ENCODE measurements around the gene DNAJC6.
"Not testable (repeated sequence)": the region's sequence is repeated elsewhere in the genome, so short reads cannot be mapped to it uniquely, and the experiment has no call there.

Gene DNAJC6

GRCh38 chr1:65355031-65355712 lies 45.8 kb downstream of the DNAJC6 start:
- in situ Hi-C loops (cut with HindIII; ENCODE audit: low sequenced_read_pairs), result no loop called here

- in situ Hi-C loops (cut with HindIII; ENCODE audit: low sequenced_read_pairs), result no loop called here
Observed at GRCh38 chr1:65357291-65357960, 48.1 kb downstream of the DNAJC6 start.

GRCh38 chr1:65359888-65360287 lies 50.5 kb downstream of the DNAJC6 start:
- in situ Hi-C loops (cut with HindIII; ENCODE audit: low sequenced_read_pairs), result no loop called here

GRCh38 chr1:65360648-65361047 lies 51.3 kb downstream of the DNAJC6 start:
- in situ Hi-C loops (cut with HindIII; ENCODE audit: low sequenced_read_pairs), result no loop called here

- in situ Hi-C loops (cut with HindIII; ENCODE audit: low sequenced_read_pairs), result no loop called here
Observed at GRCh38 chr1:65362545-65362944, 53.2 kb downstream of the DNAJC6 start.

- in situ Hi-C loops (cut with HindIII; ENCODE audit: low sequenced_read_pairs), result no loop called here
Observed at GRCh38 chr1:65363484-65363883, 54.1 kb downstream of the DNAJC6 start.

- in situ Hi-C loops (cut with HindIII; ENCODE audit: low sequenced_read_pairs), result no loop called here
Observed at GRCh38 chr1:65368403-65368802, 59.1 kb downstream of the DNAJC6 start.

- in situ Hi-C loops (cut with HindIII; ENCODE audit: low sequenced_read_pairs), result no loop called here
Observed at GRCh38 chr1:65371544-65371943, 62.2 kb downstream of the DNAJC6 start.

GRCh38 chr1:65372557-65372956 lies 63.2 kb downstream of the DNAJC6 start:
- in situ Hi-C loops (cut with HindIII; ENCODE audit: low sequenced_read_pairs), result no loop called here

- in situ Hi-C loops (cut with HindIII; ENCODE audit: low sequenced_read_pairs), result no loop called here
Observed at GRCh38 chr1:65377496-65378246, 68.3 kb downstream of the DNAJC6 start.

GRCh38 chr1:65378247-65378946 lies 69.1 kb downstream of the DNAJC6 start:
- in situ Hi-C loops (cut with HindIII; ENCODE audit: low sequenced_read_pairs), result no loop called here

- in situ Hi-C loops (cut with HindIII; ENCODE audit: low sequenced_read_pairs), result not testable (repeated sequence)
Observed at GRCh38 chr1:65384426-65384825, 75.1 kb downstream of the DNAJC6 start.

GRCh38 chr1:65386439-65386838 lies 77.1 kb downstream of the DNAJC6 start:
- in situ Hi-C loops (cut with HindIII; ENCODE audit: low sequenced_read_pairs), result no loop called here

GRCh38 chr1:65387821-65388220 lies 78.5 kb downstream of the DNAJC6 start:
- in situ Hi-C loops (cut with HindIII; ENCODE audit: low sequenced_read_pairs), result no loop called here

GRCh38 chr1:65388908-65389695 lies 79.8 kb downstream of the DNAJC6 start:
- in situ Hi-C loops (cut with HindIII; ENCODE audit: low sequenced_read_pairs), result no loop called here

- in situ Hi-C loops (cut with HindIII; ENCODE audit: low sequenced_read_pairs), result no loop called here
Observed at GRCh38 chr1:65392497-65392896, 83.2 kb downstream of the DNAJC6 start.

- in situ Hi-C loops (cut with HindIII; ENCODE audit: low sequenced_read_pairs), result no loop called here
Observed at GRCh38 chr1:65393347-65393746, 84.0 kb downstream of the DNAJC6 start.

- in situ Hi-C loops (cut with HindIII; ENCODE audit: low sequenced_read_pairs), result no loop called here
Observed at GRCh38 chr1:65393928-65394327, 84.6 kb downstream of the DNAJC6 start.

GRCh38 chr1:65395887-65396612 lies 86.7 kb downstream of the DNAJC6 start:
- in situ Hi-C loops (cut with HindIII; ENCODE audit: low sequenced_read_pairs), result no loop called here

- in situ Hi-C loops (cut with HindIII; ENCODE audit: low sequenced_read_pairs), result no loop called here
Observed at GRCh38 chr1:65398083-65398482, 88.7 kb downstream of the DNAJC6 start.
